Measurements from ENCODE around the gene HACE1.

HACE1 gene

DNA sequence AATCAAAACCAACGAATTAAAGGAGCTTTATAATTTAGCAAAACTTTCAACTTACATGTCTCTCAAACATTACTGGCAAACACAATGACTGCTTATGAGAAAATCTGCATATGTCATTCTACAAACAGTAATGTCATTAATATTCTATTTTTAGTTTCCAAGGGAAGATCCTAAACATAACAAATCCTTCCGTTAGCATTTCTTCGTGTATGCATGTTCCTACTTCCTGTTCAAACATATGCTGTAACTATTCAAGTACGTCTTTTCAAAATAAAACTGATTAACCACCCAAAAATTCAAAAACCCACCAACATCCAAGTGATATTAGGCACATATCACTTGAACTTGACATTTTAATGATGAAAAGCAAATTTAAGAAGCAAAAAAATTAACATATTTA, 131.3 kb downstream of the HACE1 start:
- no peak for DNase-seq

DNA sequence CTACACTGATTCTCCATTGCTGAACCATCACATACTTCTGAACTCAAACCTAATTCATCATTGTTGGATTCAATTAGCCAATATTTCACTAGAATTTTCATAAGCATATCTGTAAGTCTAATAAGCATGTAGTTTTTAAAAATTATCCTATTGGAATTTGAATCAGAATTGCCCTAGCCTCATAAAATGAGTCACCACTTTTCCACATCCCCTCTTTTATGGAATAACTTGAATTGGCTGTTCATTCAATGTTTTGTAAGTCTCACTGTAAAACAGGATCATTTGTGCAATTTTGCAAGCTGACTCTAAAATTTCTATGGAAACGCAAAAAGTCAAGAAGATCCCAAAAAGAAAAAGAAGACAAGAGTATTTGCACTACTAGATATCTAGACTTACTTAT, 141.0 kb downstream of the HACE1 start:
- no peak for DNase-seq

DNA sequence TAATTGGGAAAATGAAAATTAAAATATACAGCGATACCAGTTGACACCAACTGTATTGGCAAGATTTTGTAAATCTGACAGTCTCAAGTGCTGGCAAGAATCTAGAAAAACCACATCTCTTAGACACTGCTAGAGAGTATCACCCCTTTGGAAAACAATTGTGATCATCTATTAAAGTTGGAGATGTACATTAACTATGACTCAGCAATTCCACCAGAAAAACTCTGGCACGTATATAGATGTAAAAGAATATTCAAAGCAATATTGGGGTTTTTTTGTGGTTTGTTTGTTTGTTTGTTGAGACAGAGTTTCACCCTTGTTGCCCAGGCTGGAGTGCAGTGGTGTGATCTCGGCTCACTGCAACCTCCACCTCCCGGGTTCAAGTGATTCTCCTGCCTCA, 142.9 kb downstream of the HACE1 start:
- DNase-seq: peak; percentile 14

DNA sequence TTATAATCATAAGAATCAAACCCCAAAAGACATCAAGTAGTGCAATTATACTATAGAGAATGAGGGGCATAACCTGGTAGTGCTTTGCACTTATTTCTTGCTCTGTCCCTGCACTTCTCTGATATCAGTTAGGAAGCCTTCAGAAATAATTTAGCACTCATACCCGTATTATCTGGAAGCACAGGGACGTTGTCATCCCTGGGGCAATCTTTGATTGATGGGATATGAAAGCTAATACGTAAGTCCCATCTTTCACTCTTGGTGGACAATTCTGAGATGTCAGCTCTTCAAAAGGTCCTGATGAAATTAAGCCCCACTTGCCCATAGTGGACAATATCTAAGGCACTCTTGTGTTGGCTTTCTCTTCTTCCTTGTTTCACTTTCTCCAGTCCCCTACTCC, 144.9 kb downstream of the HACE1 start:
- DNase-seq: no peak

DNA sequence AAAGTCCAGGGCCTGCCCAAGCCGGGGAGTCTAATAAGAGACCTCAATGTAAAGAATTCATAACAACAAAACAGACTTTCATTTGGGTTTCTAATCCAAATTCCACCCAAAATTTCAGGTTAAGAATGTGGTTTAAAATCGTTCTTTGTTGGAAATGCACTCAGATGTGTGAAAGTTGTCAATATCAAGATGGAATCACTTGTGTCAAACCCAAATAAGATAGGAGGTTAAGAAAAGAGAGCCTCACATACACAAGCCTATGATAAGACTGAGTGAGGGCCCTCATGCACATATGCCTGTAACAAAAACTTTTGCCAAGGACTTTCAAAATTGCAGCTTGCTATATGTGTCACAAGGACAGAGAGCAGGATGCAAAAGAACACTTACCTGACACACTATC, 145.7 kb downstream of the HACE1 start:
- no peak for DNase-seq

DNA sequence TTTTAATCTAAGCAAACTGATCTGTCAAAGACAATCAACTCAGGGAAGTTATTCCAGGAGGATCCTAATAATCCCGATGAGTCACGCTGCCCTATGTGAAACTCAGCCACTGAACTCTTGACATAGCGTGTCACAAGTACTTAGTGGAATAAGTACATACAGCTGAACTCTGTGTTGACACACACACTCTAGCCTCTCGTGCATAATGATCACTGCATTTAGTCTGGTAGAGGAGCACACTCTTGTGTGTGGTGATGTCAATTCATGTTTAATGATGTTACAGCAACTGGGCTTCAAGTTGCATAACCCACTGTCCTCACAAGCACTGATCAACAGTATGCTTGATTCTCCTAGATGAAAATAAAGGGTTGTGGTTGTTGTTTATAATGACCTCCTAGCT, 148.3 kb downstream of the HACE1 start:
- peak; percentile 63 for DNase-seq

DNA sequence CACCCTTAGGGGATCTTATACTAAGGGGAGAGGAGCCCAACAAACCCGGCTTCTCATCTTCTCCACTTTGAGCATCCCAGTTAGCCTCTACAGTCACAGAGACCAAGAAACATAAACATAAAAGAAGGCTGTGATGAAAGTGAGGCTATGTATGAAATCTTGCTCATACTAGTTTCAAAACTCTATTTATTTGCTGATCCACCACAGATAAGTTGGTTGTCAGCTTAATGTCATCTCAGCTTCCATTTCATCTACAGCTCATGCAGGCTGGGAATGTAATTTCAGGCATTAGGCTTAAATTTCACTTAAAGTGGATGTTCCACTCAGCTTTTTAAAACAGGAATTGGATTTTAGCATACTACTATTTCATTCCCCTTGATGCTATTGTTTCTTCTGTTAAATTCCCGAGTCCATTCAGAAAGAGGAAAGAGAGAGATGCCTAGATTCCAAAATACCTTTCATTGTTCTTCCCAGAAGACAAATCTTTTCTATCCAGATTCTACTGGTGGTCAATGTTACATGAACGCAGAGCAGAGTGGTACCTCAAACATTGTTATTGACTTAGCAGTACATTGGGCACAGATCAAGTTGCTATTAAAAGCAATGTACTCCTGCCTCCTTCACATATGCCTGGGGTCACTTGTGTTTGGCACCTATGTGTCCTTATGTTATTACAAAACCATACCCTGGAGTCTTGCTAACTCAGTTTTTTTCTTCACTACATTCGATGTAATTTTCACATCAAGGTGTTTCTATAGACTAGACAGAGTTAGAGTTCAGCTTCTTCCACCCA, 149.0 kb downstream of the HACE1 start:
- no peak for DNase-seq

DNA sequence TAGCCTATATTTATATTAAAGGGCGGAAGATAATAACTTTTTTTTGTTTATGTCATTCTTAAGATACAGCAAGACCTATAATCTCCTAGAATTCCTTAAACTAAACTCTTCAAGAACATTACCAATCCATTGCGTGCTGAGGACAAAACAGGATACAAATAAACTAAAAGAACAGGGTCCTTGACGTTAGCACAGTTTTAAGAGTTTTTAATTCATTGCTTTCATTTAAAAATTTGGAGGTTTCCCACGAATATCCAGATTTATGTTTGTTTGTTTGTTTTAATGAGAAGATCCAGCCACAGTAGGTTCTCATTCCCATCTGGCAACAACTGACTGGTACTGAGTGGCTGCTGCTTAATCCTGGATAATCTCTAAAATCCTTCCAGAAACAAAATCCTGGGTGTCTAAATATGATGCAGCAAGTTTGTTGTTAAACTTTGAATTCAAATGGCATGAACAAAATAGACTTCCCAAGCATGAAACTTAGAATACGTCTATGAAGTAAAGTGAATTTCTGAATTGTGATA, 153.7 kb downstream of the HACE1 start:
- no peak for DNase-seq

DNA sequence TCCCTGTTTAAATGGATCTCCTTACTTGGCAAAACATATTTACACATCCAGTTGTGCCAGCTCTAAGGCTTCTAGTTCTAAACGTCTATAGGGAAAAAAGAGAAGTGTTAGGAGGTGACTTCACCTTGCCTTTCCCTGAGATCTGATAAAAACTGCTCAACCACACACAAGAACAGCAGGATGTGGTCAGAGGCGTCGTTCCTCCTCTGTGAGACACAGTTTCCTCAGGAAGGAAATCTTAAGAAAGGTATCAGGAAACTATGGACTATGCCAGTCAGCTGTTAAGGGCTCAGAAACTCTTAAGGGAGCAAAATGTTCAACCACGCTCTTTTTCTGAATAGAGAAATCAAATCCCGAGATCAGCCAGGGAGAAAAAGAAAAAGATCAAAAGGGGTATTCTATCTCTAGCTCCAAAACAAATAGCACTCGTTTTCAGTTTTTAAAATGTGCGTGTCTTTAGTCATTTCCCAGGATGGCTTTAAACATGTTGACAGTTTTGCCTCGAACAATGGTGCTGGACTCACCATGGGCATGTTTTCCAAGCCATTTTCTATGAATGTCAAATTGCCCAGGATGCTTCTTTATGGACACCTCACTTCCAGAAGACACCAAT, 154.5 kb downstream of the HACE1 start:
- peak; percentile 88 for DNase-seq

DNA sequence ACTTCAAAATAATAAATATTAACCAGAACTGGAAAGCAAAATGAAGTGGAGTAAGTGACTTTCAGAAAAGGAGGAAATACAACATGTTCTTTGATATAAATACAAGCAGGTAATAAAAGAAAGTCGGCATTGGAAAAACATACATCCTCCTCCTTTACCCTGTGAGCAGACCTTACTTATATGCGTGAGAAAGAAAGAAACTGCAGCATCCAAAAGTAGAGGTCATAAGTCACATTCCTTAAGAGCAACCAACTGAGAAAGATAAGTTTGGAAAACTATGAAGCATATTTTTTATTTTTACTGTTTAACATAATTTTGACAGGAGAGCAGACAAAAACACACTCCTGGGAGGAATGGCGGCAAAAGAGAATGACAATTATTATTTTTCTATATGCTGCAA, 155.5 kb downstream of the HACE1 start:
- no peak for DNase-seq

DNA sequence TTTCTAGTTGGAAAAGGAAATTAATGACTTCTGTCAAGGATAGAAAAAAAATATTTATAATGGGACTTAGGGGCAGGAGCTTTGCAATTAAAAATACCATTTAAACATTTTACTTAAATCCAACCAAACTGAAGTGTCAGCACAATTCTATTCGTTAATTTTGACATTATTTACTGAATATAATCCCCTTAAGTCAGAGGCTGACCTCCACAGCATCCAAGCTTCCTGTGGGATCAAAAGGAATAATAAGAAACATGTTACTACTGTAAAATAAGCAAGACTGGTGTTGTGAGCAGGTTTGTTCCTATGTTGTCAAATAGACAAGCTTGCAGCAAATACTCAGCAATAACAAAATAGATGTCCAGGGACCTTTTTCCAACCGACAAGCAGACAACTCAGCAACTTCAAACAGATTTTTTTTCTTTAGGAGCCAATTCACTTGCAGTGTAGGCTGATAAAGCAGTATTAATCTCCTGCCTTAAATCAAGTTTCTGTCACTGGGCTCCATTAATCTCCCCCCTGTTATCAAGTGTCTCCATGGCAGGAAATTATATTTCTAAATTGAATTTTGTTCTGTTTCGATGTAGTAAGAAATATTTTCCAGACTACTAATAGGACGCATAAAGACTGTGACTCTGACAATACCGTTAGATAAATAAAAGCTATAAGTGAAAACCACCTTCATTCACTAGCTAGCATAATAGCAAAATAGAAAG, 157.4 kb downstream of the HACE1 start:
- DNase-seq: no peak

DNA sequence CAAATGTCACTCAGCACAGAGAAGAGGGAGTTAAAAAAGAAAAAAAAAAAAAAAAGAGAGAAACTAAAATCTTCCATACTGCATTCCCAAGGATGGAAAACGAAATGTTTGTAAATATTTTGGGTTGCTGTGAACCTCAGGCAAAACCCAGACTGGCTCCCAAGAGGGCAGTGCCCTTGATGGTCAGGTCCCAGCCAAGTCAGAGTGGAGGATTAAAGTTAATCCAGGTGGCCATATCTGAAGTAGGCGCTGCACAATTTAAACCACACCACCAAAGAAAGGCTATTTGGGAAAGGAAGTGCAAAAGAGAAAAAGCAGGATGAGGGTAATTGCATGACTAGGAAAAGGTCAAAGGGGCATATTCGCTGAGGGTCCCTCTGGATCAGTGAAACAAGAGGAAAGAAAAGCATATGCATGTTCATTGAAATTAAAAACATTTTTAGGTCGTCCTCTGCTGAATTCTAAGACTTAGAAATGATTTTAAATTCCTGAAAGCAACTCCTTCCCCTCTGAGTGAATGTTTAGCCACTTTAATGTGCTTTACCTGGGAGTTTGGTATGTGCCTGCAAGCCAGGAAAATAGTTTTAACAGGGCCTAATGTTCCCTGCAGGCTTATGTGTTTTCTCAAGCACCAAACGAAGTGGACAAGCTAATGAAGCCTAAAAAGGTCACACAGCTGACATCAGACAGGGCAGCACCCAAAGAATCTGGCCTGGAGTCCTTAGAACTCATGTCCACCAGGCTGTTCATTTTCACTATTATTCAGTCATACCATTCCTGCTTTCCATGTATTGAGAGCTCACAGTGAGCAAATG, 159.1 kb downstream of the HACE1 start:
- no peak for DNase-seq

DNA sequence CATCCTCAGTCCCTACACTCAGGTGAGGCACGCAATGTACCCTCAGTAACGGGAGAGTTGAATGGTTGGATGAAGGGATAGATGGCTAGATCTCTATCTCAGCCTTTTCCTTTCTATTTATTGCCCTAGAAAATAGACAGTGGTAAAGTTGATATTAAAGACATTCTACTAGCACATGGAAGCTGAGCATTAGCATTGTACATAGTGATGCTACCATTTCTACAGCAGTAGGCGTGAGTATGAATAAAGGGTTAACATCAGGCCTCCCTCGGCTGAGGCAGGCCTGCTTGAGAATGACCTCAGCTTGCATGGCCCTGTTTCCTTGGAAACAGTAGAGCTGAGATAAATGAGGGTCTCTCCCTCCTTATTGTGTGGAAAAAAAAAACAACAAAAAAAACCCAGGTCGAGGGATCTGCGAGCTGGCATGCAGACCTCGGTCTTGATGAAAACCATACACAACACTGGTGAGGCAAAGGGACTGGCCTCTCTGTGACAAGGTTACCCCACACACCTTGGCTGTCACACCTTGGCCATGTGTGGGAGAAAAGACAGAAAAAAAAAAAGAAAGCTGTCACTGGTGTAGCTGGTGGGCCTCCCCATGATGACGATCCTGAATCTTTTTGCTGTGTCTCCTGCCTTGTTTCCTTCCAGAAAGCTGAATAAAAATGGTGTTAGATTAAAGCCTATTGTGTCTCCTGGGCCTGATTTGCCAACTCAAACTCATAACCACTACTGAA, 160.0 kb downstream of the HACE1 start:
- no peak for DNase-seq

DNA sequence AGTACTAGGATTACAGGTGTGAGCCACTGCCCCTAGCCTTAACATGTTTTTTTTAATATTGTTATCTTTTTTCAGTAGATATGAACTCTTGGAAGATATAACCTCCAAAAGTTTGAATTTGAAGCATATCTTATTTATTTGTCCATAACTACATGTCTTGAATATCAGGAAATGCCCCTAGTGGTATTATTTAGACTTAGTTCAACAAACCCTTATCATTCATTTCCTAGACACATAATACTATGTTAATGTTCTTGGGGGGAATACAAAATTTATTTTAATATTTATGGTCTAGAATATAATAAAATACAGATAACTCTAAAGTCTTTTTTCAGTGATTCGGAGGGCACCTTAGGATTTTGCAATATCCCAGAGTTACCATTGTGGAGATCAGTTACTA, 160.7 kb downstream of the HACE1 start:
- DNase-seq: no peak

DNA sequence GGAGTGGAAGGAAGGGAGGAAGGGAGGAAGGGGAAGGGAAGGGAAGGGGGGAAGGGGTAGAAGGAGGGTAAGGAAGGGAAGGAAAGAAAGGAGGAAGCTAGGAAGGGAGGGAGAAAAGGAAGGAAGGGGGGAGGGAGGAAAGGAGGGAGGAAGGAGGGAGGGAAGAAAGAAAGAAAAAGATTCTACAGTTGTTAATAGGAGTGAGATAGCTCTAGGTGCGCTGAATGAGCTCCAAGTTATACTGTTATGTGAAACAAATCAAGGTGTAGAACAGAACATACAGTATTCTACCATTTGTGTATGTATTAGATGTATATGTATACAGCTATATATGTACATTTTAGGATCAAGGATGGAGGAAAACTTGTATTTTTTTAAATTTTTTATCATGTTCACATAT, 167.7 kb downstream of the HACE1 start:
- no peak for DNase-seq

DNA sequence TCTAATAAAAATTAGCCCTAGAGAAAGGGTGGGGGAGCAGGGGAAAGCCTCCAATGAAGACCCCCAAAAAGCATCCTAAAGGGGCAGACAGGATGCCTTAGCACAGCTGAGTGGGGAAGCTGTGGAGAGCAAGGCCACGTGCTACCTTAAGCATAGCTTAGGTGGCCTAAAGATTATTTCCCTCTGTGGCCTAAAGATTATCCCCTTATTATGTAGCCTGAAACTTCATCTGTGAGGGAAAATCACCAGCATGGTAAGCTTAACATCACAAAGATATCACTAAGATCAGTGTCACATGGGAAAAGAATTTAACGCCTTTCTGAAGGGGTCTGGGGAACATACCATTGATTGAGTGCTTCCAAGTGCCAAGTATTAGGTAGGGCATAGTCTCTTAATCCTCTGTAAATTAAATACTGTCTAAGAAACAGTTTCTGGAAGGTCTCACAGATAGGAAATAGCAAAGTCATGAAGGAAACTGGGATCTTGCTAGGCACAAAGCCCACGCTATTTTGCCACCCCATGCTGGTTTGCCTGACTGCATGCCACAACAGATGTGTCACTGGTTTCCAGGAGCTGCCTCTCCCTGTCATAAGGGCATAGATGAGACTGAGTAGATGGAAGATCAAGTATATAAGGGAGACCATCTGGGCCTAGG, 170.0 kb downstream of the HACE1 start:
- no peak for DNase-seq

DNA sequence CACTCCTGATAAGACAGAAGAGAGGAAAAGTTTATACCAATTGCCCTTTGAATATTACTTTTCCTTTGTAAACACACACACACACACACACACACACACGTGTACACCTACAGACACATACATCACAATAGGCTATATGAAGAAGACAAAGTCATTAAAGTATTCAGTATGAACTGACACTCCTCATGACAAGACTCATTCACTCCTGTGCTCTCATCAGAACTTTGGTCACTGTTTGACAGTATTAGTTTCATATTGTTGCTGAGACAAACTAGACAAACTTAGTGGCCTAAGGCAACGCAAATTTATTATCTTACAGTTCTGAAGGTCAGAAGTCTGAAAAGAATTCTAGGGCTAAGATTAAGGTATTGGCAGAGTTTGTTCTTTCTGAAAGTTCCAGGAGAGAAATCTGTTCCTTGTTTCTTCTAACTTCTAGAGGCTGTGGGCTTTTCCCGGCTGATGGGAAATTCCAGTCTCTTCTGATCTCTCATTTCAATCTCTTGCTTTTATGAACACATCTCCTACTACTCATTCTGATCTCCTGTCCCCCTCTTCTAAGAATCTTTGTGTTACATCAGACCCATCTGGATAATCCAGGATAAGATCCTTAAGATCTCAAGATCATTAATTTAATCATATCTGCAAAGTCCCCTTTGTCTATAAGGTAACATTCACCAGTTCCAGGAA, 171.3 kb downstream of the HACE1 start:
- no peak for DNase-seq

DNA sequence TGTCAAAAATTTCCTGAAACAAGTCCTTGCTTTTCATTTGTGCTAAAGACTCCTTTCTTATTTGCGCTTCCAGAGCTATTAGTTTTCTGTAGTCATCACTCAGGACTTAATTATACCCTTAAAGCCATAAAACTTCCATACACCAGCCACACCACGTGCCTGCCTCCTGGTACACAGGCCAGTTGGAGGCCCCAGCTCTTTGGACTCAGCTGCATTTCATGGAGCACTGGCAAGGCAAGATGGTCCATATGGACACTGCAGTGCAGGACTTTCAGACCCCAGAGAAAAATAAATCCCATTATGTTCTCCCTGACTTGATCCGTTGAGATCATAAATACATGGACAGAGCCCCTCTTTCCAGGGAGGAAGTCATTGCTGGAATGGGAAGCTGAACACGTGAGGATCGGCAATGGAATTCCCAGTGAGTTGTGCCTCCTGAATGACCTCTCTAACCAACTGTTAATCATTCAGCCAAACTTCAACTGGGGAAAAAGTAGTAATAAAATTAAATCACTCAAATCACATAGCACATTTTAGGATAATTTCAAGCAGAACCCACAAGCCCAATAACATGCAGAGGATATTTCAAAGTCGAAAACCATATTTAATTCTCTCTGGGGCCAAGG, 173.1 kb downstream of the HACE1 start:
- DNase-seq: no peak

DNA sequence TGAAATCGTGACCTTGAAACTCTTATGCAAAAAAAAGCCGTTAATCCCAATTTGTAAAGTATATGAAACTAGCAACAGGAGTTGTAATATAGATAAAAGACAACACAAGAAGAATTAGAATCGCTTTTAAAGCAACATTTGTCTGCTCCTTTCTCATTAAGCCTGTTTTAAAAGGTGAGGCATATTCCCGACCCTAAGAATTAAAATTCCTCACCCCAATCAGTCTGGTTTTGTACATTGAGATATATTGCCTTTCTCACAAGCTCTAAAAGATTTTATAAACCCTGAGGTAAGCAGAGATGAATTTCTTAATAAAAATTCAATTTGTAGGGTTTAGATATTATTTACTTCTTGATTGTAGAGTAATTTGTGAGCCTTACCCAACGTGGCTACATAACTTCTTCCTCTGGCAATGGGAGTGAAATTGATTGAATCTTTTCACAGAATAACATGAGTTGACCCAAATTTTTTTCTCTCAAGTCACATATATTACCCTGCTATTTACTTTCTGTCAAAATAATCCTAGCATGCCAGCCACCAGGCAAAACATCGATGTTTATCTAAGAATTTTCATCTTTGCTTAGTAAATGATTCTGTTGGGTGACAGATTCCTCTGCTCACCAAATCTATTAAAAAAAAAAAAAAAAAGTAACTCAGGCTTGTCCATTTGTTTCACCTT, 173.7 kb downstream of the HACE1 start:
- DNase-seq: no peak

DNA sequence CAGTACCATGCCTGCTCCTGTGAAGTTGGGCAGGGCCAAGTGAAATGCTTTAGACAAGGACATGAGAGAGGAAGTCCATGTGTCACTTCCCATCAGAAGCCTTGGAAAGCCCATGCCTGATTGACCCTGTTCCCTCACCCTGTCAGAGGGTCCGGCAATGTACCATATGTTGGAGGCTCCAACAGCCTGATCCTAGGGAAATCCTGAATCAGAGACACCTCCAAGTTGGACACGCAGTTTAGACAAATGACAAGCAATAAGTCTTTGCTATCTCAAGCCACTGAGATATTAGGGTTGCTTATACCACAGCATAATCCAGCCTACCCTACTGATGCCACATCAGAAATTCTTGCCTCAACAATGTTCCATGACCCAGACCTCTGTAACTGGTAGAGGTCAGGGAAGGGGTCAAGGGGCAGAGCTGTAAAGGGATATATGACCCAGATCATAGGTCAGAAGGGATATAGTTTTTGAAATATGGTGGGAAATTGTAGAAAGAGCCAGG, 174.8 kb downstream of the HACE1 start:
- no peak for DNase-seq
